Epithelial cell of proximal tubule (primary cell): Measurements from ENCODE around the gene ZNF280A. TPM values are rescaled to one million over a fixed set of nuclear protein-coding genes. Genes with fewer than 3 reads are reported as not detected.

ENCODE experiments used
- DNase-seq: peaks from one replicate; pipeline ENCODE4 v3.0.0-alpha.2; 2011; ENCODE audit warnings: low read depth
- H3K4me3 ChIP-seq: 2 replicates; pipeline ENCODE4 v1.5.1; 2011; ENCODE audit warnings: low read depth, mild to moderate bottlenecking, low read length
- total RNA-seq: library from RNA; depleted of rRNA; stranded (reverse); fragments of >200 nt; gene quantifications from 2 replicates; pipeline ENCODE4 v1.2.3, GENCODE V29; 2015
- TF ChIP-seq, protein P1 (sequence below): conservative IDR thresholded peaks from 2 replicates; pipeline ENCODE4 v1.5.1; 2012; ENCODE audit warnings: low read depth, mild to moderate bottlenecking, low read length

ZNF280A gene
- total RNA-seq, 1 donor from 2014 or later, result not detected

GRCh38 chr22:22467112-22467511 is 53.0 kb downstream of the ZNF280A start:
- H3K4me3 ChIP-seq, result no peak overlapping the region
- TF ChIP-seq, protein P1, sequence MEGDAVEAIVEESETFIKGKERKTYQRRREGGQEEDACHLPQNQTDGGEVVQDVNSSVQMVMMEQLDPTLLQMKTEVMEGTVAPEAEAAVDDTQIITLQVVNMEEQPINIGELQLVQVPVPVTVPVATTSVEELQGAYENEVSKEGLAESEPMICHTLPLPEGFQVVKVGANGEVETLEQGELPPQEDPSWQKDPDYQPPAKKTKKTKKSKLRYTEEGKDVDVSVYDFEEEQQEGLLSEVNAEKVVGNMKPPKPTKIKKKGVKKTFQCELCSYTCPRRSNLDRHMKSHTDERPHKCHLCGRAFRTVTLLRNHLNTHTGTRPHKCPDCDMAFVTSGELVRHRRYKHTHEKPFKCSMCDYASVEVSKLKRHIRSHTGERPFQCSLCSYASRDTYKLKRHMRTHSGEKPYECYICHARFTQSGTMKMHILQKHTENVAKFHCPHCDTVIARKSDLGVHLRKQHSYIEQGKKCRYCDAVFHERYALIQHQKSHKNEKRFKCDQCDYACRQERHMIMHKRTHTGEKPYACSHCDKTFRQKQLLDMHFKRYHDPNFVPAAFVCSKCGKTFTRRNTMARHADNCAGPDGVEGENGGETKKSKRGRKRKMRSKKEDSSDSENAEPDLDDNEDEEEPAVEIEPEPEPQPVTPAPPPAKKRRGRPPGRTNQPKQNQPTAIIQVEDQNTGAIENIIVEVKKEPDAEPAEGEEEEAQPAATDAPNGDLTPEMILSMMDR, result no peak
- DNase-seq, result no peak

- H3K4me3 ChIP-seq, result no peak overlapping the region
- DNase-seq, result no peak
- TF ChIP-seq, protein P1, result no peak
Measured at GRCh38 chr22:22465782-22466181, 54.3 kb downstream of the ZNF280A start.

- H3K4me3 ChIP-seq, result no peak overlapping the region
- DNase-seq, result no peak
- TF ChIP-seq, protein P1, result no peak
Measured at GRCh38 chr22:22465094-22465602, 54.9 kb downstream of the ZNF280A start.

GRCh38 chr22:22464541-22465054 is 55.5 kb downstream of the ZNF280A start:
- TF ChIP-seq, protein P1, result no peak
- no peak overlapping the region for H3K4me3 ChIP-seq
- no peak for DNase-seq

DNA sequence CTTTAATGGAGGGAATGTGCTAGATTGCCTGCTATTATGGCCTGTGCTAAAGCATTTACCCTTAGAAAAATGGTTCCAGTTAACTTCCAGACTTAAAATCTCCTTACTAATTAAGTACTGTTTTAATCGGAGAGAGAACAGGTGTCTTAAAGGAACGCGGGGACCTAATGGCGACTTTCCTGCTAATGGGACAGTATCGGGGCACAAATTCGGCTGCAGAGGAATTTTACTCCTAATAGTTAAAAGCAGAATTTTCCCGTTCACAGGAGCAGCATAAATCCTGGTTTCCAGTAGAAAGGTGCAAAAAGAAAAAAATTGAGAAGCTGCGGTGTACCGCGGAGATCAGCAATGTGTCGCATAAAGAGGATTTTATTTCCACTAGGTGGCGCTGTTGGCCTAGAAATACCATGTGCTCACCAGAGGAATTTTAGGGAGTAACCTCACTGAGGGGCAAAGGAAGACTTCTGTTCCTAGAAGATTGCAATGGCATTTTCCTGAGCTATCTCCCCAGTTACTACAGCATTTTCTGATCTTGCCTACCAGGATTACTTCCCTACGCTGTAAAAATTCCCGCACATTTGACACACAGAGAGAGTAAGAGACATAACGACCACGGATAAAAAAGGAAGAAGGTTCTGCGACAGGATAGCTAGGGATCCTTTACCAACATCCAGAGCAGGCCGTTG is 56.1 kb downstream of the ZNF280A start:
- peak; percentile 12 for DNase-seq
- H3K4me3 ChIP-seq, result no peak overlapping the region
- TF ChIP-seq, protein P1, result peak; percentile 72

Other genes with a start within 250 kb of the ZNF280A start
- 2.4 and 3.3 TPM in 2 replicates for gene ZNF280B, start 11.5 kb downstream of the ZNF280A start, total RNA-seq
- gene PRAME, start 39.0 kb upstream of the ZNF280A start, total RNA-seq, result 1.2 and 2.2 TPM in 2 replicates
- gene GGTLC2, start 124.3 kb upstream of the ZNF280A start, total RNA-seq, result 0.80 TPM in 1 of 2 replicates, not detected in the other